ENCODE results near the gene TLE2. TPM values are rescaled to one million over a fixed set of nuclear protein-coding genes. Genes with fewer than 3 reads are reported as not detected.
A peak's percentile ranks its signal among the peaks of the same experiment; 100 is the strongest.
"Not testable (repeated sequence)": the region's sequence is repeated elsewhere in the genome, so short reads cannot be mapped to it uniquely, and the experiment has no call there.

The TLE2 gene
- total and polyA plus RNA-seq, 4 experiments from 2014 or later, result 5.5 to 23.1 (median 14.0) TPM

- H3K9me3 ChIP-seq (ENCODE audit: control insufficient read depth in 1 of 2, low read length in 2 of 2), result no peaks in the 10 kb centered on the region
- H3K4me3 ChIP-seq (ENCODE audit: low read length in 2 of 2), result no peak overlapping the region
- no peaks in the 10 kb centered on the region for H3K36me3 ChIP-seq (ENCODE audit: insufficient read depth, low read length)
- intact Hi-C loops (cut with micrococcal nuclease), result no loop called here
- Mint-ChIP-seq H3K36me3 (peaks cover 7 to 20% of the 10 kb centered on the region in 2 donors), H3K9me3 (no peaks in the 10 kb centered on the region), H3K4me1 (no peaks in the 10 kb centered on the region), H3K27ac (peak overlapping the region in 1 of 7 donors; percentile 13), H3K27me3 (no peaks in the 10 kb centered on the region), H3K4me3 (no peak overlapping the region)
- no peaks in the 10 kb centered on the region for H3K27me3 ChIP-seq (ENCODE audit: insufficient read depth, low read length)
- no peak overlapping the region for H3K27ac ChIP-seq (ENCODE audit: low read depth, low read length)
- no peaks in the 10 kb centered on the region for H3K4me1 ChIP-seq (ENCODE audit: insufficient read depth, low read length)
- ChIA-PET CTCF (ENCODE audit: partially characterized antibody) (no interaction called here), POLR2A (ENCODE audit: partially characterized antibody) (no interaction called here)
- DNase-seq, result no peak
These were observed 31.4 kb downstream of the TLE2 start for GRCh38 chr19:2997720-2998119.

GRCh38 chr19:2994588-2995131 is 34.4 kb downstream of the TLE2 start:
- Mint-ChIP-seq H3K4me1 (no peaks in the 10 kb centered on the region), H3K27ac (no peak overlapping the region), H3K27me3 (no peaks in the 10 kb centered on the region), H3K36me3 (peaks cover 7 to 20% of the 10 kb centered on the region in 2 donors), H3K9me3 (no peaks in the 10 kb centered on the region), H3K4me3 (no peak overlapping the region)
- no peaks in the 10 kb centered on the region for H3K9me3 ChIP-seq (ENCODE audit: control insufficient read depth in 1 of 2, low read length in 2 of 2)
- ChIA-PET POLR2A (ENCODE audit: partially characterized antibody) (no interaction called here), CTCF (ENCODE audit: partially characterized antibody) (no interaction called here)
- H3K27me3 ChIP-seq (ENCODE audit: insufficient read depth, low read length), result no peaks in the 10 kb centered on the region
- H3K4me3 ChIP-seq (ENCODE audit: low read length in 2 of 2), result no peak overlapping the region
- H3K27ac ChIP-seq (ENCODE audit: low read depth, low read length), result no peak overlapping the region
- DNase-seq, result no peak
- intact Hi-C loops (cut with micrococcal nuclease), result no loop called here
- H3K36me3 ChIP-seq (ENCODE audit: insufficient read depth, low read length), result no peaks in the 10 kb centered on the region
- no peaks in the 10 kb centered on the region for H3K4me1 ChIP-seq (ENCODE audit: insufficient read depth, low read length)

- H3K27me3 ChIP-seq (ENCODE audit: insufficient read depth, low read length), result no peaks in the 10 kb centered on the region
- no peak overlapping the region for H3K27ac ChIP-seq (ENCODE audit: low read depth, low read length)
- H3K9me3 Mint-ChIP-seq, result no peaks in the 10 kb centered on the region
- CTCF ChIA-PET (ENCODE audit: partially characterized antibody), result no interaction called here
- no peak overlapping the region for H3K27ac Mint-ChIP-seq
- H3K9me3 ChIP-seq (ENCODE audit: control insufficient read depth in 1 of 2, low read length in 2 of 2), result no peaks in the 10 kb centered on the region
- DNase-seq, result no peak
- H3K4me1 Mint-ChIP-seq, result no peaks in the 10 kb centered on the region
- no peaks in the 10 kb centered on the region for H3K4me1 ChIP-seq (ENCODE audit: insufficient read depth, low read length)
- POLR2A ChIA-PET (ENCODE audit: partially characterized antibody), result no interaction called here
- intact Hi-C loops (cut with micrococcal nuclease), result no loop called here
- H3K4me3 Mint-ChIP-seq, result no peak overlapping the region
- no peaks in the 10 kb centered on the region for H3K36me3 ChIP-seq (ENCODE audit: insufficient read depth, low read length)
- no peak overlapping the region for H3K4me3 ChIP-seq (ENCODE audit: low read length in 2 of 2)
- H3K27me3 Mint-ChIP-seq, result peaks cover 0 to 2% of the 10 kb centered on the region in 2 donors
- peaks cover 2 to 12% of the 10 kb centered on the region in 2 donors for H3K36me3 Mint-ChIP-seq
These were observed 35.5 kb downstream of the TLE2 start for GRCh38 chr19:2993579-2993978.

GRCh38 chr19:2992958-2993357 is 36.1 kb downstream of the TLE2 start:
- intact Hi-C loops (cut with micrococcal nuclease), result no loop called here
- no peaks in the 10 kb centered on the region for H3K4me1 Mint-ChIP-seq

GRCh38 chr19:2992333-2992732 is 36.7 kb downstream of the TLE2 start:
- DNase-seq; H3K9me3 ChIP-seq (ENCODE audit: control insufficient read depth in 1 of 2, low read length in 2 of 2); H3K27ac ChIP-seq (ENCODE audit: low read depth, low read length); CTCF ChIA-PET (ENCODE audit: partially characterized antibody); H3K4me3 ChIP-seq (ENCODE audit: low read length in 2 of 2); H3K36me3 ChIP-seq (ENCODE audit: insufficient read depth, low read length); H3K9me3 Mint-ChIP-seq; H3K4me1 ChIP-seq (ENCODE audit: insufficient read depth, low read length); H3K4me1 Mint-ChIP-seq; H3K4me3 Mint-ChIP-seq; H3K27ac Mint-ChIP-seq; H3K27me3 ChIP-seq (ENCODE audit: insufficient read depth, low read length); H3K36me3 Mint-ChIP-seq; H3K27me3 Mint-ChIP-seq; intact Hi-C loops (cut with micrococcal nuclease); POLR2A ChIA-PET (ENCODE audit: partially characterized antibody): not testable (repeated sequence)

More at GRCh38 chr19:2992958-2993357, 36.1 kb downstream of the TLE2 start:
- Mint-ChIP-seq H3K27me3 (peaks cover 0 to 3% of the 10 kb centered on the region in 2 donors), H3K27ac (no peak overlapping the region), H3K36me3 (peaks cover 2 to 11% of the 10 kb centered on the region in 2 donors), H3K9me3 (no peaks in the 10 kb centered on the region), H3K4me3 (no peak overlapping the region)
- Histone ChIP-seq H3K4me3 (ENCODE audit: low read length in 2 of 2) (no peak overlapping the region), H3K9me3 (ENCODE audit: control insufficient read depth in 1 of 2, low read length in 2 of 2) (no peaks in the 10 kb centered on the region), H3K4me1 (ENCODE audit: insufficient read depth, low read length) (no peaks in the 10 kb centered on the region), H3K36me3 (ENCODE audit: insufficient read depth, low read length) (no peaks in the 10 kb centered on the region), H3K27ac (ENCODE audit: low read depth, low read length) (no peak overlapping the region), H3K27me3 (ENCODE audit: insufficient read depth, low read length) (no peaks in the 10 kb centered on the region)
- ChIA-PET CTCF (ENCODE audit: partially characterized antibody) (no interaction called here), POLR2A (ENCODE audit: partially characterized antibody) (no interaction called here)
- no peak for DNase-seq

GRCh38 chr19:2989236-2989946 is 39.7 kb downstream of the TLE2 start:
- Mint-ChIP-seq H3K9me3 (no peaks in the 10 kb centered on the region), H3K4me1 (no peaks in the 10 kb centered on the region), H3K4me3 (no peak overlapping the region), H3K36me3 (no peaks in the 10 kb centered on the region), H3K27ac (no peak overlapping the region), H3K27me3 (peaks cover 6 to 8% of the 10 kb centered on the region in 2 donors)
- no peaks in the 10 kb centered on the region for H3K4me1 ChIP-seq (ENCODE audit: insufficient read depth, low read length)
- intact Hi-C loops (cut with micrococcal nuclease), result no loop called here
- DNase-seq, result no peak
- H3K27me3 ChIP-seq (ENCODE audit: insufficient read depth, low read length), result no peaks in the 10 kb centered on the region
- CTCF ChIA-PET (ENCODE audit: partially characterized antibody), result interaction anchor here (1.5 kb wide), 1 partner anchor 13 kb away, joined by 3 read pairs; no protein-coding TSS in a partner anchor
- no peak overlapping the region for H3K27ac ChIP-seq (ENCODE audit: low read depth, low read length)
- no peak overlapping the region for H3K4me3 ChIP-seq (ENCODE audit: low read length in 2 of 2)
- H3K9me3 ChIP-seq (ENCODE audit: control insufficient read depth in 1 of 2, low read length in 2 of 2), result no peaks in the 10 kb centered on the region
- no peaks in the 10 kb centered on the region for H3K36me3 ChIP-seq (ENCODE audit: insufficient read depth, low read length)
- POLR2A ChIA-PET (ENCODE audit: partially characterized antibody), result no interaction called here

- H3K4me1 Mint-ChIP-seq, result peaks cover 0 to 2% (median 0%) of the 10 kb centered on the region in 4 donors
- no peaks in the 10 kb centered on the region for H3K36me3 ChIP-seq (ENCODE audit: insufficient read depth, low read length)
- H3K27ac Mint-ChIP-seq, result no peak overlapping the region
- H3K4me3 Mint-ChIP-seq, result no peak overlapping the region
- H3K4me3 ChIP-seq (ENCODE audit: low read length in 2 of 2), result no peak overlapping the region
- no peaks in the 10 kb centered on the region for H3K9me3 Mint-ChIP-seq
- H3K27me3 Mint-ChIP-seq, result peaks cover 8% of the 10 kb centered on the region in 2 donors
- H3K4me1 ChIP-seq (ENCODE audit: insufficient read depth, low read length), result no peaks in the 10 kb centered on the region
- H3K9me3 ChIP-seq (ENCODE audit: control insufficient read depth in 1 of 2, low read length in 2 of 2), result no peaks in the 10 kb centered on the region
- intact Hi-C loops (cut with micrococcal nuclease), result no loop called here
- POLR2A ChIA-PET (ENCODE audit: partially characterized antibody), result no interaction called here
- H3K36me3 Mint-ChIP-seq, result no peaks in the 10 kb centered on the region
- DNase-seq, result no peak
- CTCF ChIA-PET (ENCODE audit: partially characterized antibody), result interaction anchor here (1.5 kb wide), 1 partner anchor 12 kb away, joined by 3 read pairs; no protein-coding TSS in a partner anchor
- no peak overlapping the region for H3K27ac ChIP-seq (ENCODE audit: low read depth, low read length)
- H3K27me3 ChIP-seq (ENCODE audit: insufficient read depth, low read length), result no peaks in the 10 kb centered on the region
These were observed 40.5 kb downstream of the TLE2 start for GRCh38 chr19:2988568-2988967.
